Measurements from ENCODE around the gene FRMPD1. TPM values are rescaled to one million over a fixed set of nuclear protein-coding genes. Genes with fewer than 3 reads are reported as not detected.

Gene FRMPD1
- total RNA-seq, 1 experiment from 2014 or later, result 0.26 TPM

- Mint-ChIP-seq H3K4me3 (no peak overlapping the region), H3K27me3 (ENCODE audit: low read depth) (peaks cover 4% of the 10 kb centered on the region), H3K9me3 (no peaks in the 10 kb centered on the region), H3K36me3 (no peaks in the 10 kb centered on the region), H3K4me1 (peaks cover 5% of the 10 kb centered on the region), H3K27ac (no peak overlapping the region; the same call in 1 of the 2 replicates)
- CTCF ChIA-PET, result no interaction called here
- TF ChIP-seq FOXK1 (CRISPR knock-in tag; IDR thresholded peaks at IDR 0.05), result no peak
- TF ChIP-seq ZNF671 (CRISPR knock-in tag; IDR thresholded peaks at IDR 0.05), result no peak
- TF ChIP-seq ZNF396 (CRISPR knock-in tag; IDR thresholded peaks at IDR 0.05; ENCODE audit: borderline replicate concordance), result no peak
- DNase-seq (ENCODE audit: low spot score) (no peak), ATAC-seq (no peak)
- POLR2A ChIA-PET, result no interaction called here
Observed at GRCh38 chr9:37796232-37796631, 145.5 kb downstream of the FRMPD1 start.

Other genes with a start within 250 kb of the FRMPD1 start
- 80.7 to 103 TPM (median 102 TPM) in 3 replicates for gene GRHPR, start 228.3 kb upstream of the FRMPD1 start, total RNA-seq (2021)
- gene ZBTB5, start 185.5 kb upstream of the FRMPD1 start, total RNA-seq (2021), result 13.2 to 16.7 TPM (median 13.6 TPM) in 3 replicates
- 31.4 to 39.6 TPM (median 38.8 TPM) in 3 replicates for gene POLR1E, start 165.0 kb upstream of the FRMPD1 start, total RNA-seq (2021)
- 14.0 to 14.7 TPM (median 14.4 TPM) in 3 replicates for gene FBXO10, start 74.6 kb upstream of the FRMPD1 start, total RNA-seq (2021)
- 112 to 126 TPM (median 124 TPM) in 3 replicates for gene TOMM5, start 58.4 kb upstream of the FRMPD1 start, total RNA-seq (2021)
- gene TRMT10B, start 102.9 kb downstream of the FRMPD1 start, total RNA-seq (2021), result 6.1 to 7.2 TPM (median 7.2 TPM) in 3 replicates
- gene EXOSC3, start 134.1 kb downstream of the FRMPD1 start, total RNA-seq (2021), result 69.9 to 73.8 TPM (median 71.0 TPM) in 3 replicates
- 11.7 to 14.2 TPM (median 14.2 TPM) in 3 replicates for gene DCAF10, start 149.8 kb downstream of the FRMPD1 start, total RNA-seq (2021)